Measurements from ENCODE around the gene TAC3. TPM values are rescaled to one million over a fixed set of nuclear protein-coding genes. Genes with fewer than 3 reads are reported as not detected.

TAC3 gene
- total RNA-seq, 1 donor from 2014 or later: not detected

GRCh38 chr12:57005980-57006808 is 10.1 kb downstream of the TAC3 start, which contains the start of gene ZBTB39:
Gene ZBTB39 (minus strand): TSS chr12:57006546. CDS start chr12:57004917, 1,629 bp downstream.
- DNase-seq (ENCODE audit: low read depth in 2 of 2): peak; percentile 70 to 76

GRCh38 chr12:57004651-57005050 is 11.7 kb downstream of the TAC3 start:
- no peak for DNase-seq (ENCODE audit: low read depth in 2 of 2)

GRCh38 chr12:57003395-57003794 is 12.9 kb downstream of the TAC3 start:
- no peak for DNase-seq (ENCODE audit: low read depth in 2 of 2)

- DNase-seq (ENCODE audit: low read depth in 2 of 2): peak; percentile 84 to 90
Observed at GRCh38 chr12:57001448-57001906, 14.9 kb downstream of the TAC3 start.

- DNase-seq (ENCODE audit: low read depth in 2 of 2): peak in 1 of 2 donors; percentile 16
Observed at GRCh38 chr12:57000393-57000792, 15.9 kb downstream of the TAC3 start.

- no peak for DNase-seq (ENCODE audit: low read depth in 2 of 2)
Observed at GRCh38 chr12:56999456-56999855, 16.9 kb downstream of the TAC3 start.

GRCh38 chr12:56998981-56999380 is 17.3 kb downstream of the TAC3 start:
- no peak for DNase-seq (ENCODE audit: low read depth in 2 of 2)

GRCh38 chr12:56998316-56998715 is 18.0 kb downstream of the TAC3 start:
- DNase-seq (ENCODE audit: low read depth in 2 of 2): no peak

GRCh38 chr12:56996793-56997545 is 19.4 kb downstream of the TAC3 start:
- peak in 1 of 2 donors; percentile 45 for DNase-seq (ENCODE audit: low read depth in 2 of 2)

- DNase-seq (ENCODE audit: low read depth in 2 of 2): peak in 1 of 2 donors; percentile 23
Observed at GRCh38 chr12:56995930-56996496, 20.3 kb downstream of the TAC3 start.

GRCh38 chr12:56995201-56995929 is 21.0 kb downstream of the TAC3 start:
- no peak for DNase-seq (ENCODE audit: low read depth in 2 of 2)

GRCh38 chr12:56994231-56994746 is 22.0 kb downstream of the TAC3 start:
- no peak for DNase-seq (ENCODE audit: low read depth in 2 of 2)

- no peak for DNase-seq (ENCODE audit: low read depth in 2 of 2)
Observed at GRCh38 chr12:56993346-56993745, 23.0 kb downstream of the TAC3 start.

- DNase-seq (ENCODE audit: low read depth in 2 of 2): peak; percentile 23 to 70
Observed at GRCh38 chr12:56991319-56992246, 24.7 kb downstream of the TAC3 start.

GRCh38 chr12:56990648-56991318 is 25.5 kb downstream of the TAC3 start:
- DNase-seq (ENCODE audit: low read depth in 2 of 2): no peak

- no peak for DNase-seq (ENCODE audit: low read depth in 2 of 2)
Observed at GRCh38 chr12:56989861-56990610, 26.3 kb downstream of the TAC3 start.

GRCh38 chr12:56988207-56988739 is 28.1 kb downstream of the TAC3 start:
- DNase-seq (ENCODE audit: low read depth in 2 of 2): peak in 1 of 2 donors; percentile 52

- DNase-seq (ENCODE audit: low read depth in 2 of 2): peak; percentile 77 to 78
Observed at GRCh38 chr12:56987551-56988053, 28.7 kb downstream of the TAC3 start.
